Omental fat pad (tissue), 4 donors: ENCODE data around the gene TPPP. TPM values are rescaled to one million over a fixed set of nuclear protein-coding genes. Genes with fewer than 3 reads are reported as not detected.

Source experiments
- ATAC-seq: fragments of 150-250 bp; one replicate; pipeline ENCODE4 v1.9.1; 2016; ENCODE audit warnings: mild to moderate bottlenecking, moderate library complexity; ENCODE audit not compliant: low FRiP score
- DNase-seq: peaks from one replicate; pipeline ENCODE4 v3.0.0-alpha.2; 2019; ENCODE audit warnings: low spot score
- total RNA-seq, 4 donors: library from RNA; depleted of rRNA; stranded (reverse); fragments of >200 nt; gene quantifications; one replicate each; pipeline ENCODE4 v1.1.0, GENCODE V29; 2016
- TF ChIP-seq, protein P1 (sequence below), 3 donors: fragments of 450-650 bp; IDR thresholded peaks; one replicate each; pipeline ENCODE4 v1.5.1; 2016 to 2017; ENCODE audit warnings: antibody characterized with exemption in 3 of 3, mild to moderate bottlenecking in 3 of 3, moderate library complexity in 2 of 3

TPPP gene
- total RNA-seq, 4 donors from 2014 or later = 3.9 to 7.8 (median 5.5) TPM

DNA sequence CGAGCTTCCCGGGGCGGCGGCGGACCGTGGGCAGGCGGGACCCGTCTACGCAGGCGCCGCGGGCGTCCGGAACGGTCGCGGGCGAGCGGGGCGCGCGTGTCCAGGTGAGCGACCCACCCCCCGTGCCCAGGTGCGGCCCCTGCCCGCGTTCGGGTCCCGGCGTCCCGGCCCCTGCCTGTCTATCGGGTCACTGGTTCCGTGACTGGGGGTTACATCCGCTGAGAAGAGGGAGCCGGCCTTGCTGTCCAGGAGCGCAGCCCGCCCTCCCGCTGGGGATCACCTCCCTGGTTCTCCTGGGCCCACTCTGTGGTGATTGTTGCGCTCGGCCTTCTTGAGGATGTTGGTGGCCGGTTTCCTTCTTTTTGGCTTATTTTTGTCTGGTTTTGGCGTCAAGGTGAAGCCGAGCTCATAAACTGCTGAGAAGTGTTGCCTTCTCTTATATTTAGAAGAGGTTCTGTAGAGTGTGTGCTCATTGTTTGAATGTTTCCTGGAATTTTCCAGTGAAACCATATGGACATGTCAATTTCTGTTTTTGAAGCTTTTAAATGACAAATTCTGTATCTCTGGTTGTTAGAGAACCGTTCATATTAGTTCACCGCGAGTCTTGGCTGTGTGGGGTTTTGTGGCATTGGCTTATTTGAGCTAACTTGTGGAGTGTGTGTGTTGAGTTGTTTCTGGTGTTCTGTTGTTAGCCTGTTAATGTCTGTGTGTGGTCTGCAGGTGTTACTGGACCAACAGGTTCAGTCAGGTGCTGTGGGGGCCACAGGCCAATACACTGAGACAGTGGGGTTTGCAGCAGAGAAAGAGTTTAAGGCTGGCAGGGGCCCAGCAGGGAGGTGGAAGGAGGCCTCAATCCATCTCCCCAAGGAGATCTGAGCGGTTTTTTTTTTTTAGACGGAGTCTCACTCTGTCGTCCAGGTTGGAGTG lies 80.4 kb downstream of the TPPP start:
- peak; percentile 24 for ATAC-seq
- TF ChIP-seq, protein P1, sequence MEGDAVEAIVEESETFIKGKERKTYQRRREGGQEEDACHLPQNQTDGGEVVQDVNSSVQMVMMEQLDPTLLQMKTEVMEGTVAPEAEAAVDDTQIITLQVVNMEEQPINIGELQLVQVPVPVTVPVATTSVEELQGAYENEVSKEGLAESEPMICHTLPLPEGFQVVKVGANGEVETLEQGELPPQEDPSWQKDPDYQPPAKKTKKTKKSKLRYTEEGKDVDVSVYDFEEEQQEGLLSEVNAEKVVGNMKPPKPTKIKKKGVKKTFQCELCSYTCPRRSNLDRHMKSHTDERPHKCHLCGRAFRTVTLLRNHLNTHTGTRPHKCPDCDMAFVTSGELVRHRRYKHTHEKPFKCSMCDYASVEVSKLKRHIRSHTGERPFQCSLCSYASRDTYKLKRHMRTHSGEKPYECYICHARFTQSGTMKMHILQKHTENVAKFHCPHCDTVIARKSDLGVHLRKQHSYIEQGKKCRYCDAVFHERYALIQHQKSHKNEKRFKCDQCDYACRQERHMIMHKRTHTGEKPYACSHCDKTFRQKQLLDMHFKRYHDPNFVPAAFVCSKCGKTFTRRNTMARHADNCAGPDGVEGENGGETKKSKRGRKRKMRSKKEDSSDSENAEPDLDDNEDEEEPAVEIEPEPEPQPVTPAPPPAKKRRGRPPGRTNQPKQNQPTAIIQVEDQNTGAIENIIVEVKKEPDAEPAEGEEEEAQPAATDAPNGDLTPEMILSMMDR (IDR thresholded peaks at IDR 0.05) = no peak
- DNase-seq = no peak

DNA sequence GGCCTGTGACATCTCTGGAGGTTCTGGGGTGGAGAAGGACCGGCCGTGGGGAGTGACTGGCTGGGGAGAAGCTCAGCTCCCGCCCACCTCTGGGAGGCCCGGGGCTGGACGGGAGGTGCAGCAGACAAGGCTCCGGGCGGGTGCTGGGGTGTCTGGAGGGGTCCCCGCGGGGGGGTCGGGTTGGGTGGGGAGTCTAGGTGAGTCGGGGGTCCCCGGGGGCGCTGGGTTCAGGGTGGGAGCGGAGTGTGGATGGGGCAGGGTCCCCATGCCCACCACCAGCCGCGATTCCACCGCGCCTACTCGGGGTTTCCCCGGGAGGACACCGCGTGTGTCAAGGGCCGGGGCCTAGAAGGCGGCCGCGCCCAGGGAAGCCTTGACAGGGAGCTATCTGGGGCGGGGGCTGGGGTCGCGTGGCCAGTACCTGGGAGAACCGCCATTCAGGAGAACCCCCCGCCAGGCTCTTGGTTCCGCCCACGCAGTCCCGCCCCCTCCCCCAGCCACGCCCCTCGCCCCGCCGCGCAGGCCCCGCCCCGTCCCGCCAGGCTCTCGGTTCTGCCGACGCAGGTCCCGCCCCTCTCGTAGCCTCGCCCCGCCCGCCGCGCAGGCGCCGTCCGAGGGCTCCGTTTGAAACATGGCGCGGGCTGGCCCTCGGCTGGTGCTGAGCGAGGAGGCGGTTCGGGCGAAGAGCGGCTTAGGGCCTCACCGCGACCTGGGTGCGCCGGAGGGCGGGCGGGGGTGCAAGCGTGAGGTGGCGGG lies 81.2 kb downstream of the TPPP start, which contains the start of gene CEP72:
CEP72 (plus strand) TSS at position 610 of the 756 bp plus-strand sequence; CDS start at position 632, 22 bp downstream.
- DNase-seq (peak; percentile 56), ATAC-seq (peak; percentile 93)
- TF ChIP-seq, protein P1 (IDR thresholded peaks at IDR 0.05) = no peak

DNA sequence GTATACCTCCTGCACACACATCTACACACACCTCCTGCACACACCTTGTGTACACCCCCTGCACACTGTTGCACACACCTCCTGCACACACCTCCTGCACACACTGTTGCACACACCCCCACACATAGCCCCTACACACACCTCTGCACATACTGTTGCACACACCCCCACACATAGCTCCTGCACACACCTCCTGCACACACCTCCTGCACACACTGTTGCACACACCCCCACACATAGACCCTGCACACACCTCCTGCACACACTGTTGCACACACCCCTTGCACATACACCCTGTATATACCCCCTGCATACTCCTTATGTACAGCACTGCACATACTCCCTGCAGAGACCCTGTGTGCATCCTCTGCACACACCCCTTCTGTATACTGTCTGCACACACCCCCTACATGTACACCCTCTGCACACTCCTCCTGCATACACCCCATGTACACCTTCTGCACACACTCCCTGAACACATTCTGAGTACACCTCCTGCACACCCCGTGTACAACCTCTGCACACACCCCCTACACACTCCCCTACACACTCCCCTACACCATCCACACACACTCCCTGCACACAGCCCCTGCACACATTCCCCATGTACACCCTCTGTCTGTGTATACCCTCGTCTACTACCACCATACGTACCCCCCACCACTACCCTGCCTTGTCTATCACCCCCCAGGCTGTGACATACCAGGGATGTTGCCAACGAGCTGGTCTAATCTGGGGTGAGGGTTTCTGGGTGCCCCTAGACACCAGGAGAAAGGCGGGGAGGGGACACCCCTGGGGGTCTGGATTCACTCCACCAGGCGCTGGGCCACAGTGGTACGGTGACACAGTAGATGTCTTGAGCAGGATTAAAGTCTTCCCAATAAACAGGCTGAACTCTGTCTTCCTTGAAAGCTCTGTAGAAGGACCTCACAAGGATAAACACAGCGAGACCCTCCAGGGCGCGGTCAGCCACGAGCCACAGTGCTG lies 82.1 kb downstream of the TPPP start:
- DNase-seq (no peak), ATAC-seq (no peak)
- TF ChIP-seq, protein P1 (IDR thresholded peaks at IDR 0.05) = no peak

DNA sequence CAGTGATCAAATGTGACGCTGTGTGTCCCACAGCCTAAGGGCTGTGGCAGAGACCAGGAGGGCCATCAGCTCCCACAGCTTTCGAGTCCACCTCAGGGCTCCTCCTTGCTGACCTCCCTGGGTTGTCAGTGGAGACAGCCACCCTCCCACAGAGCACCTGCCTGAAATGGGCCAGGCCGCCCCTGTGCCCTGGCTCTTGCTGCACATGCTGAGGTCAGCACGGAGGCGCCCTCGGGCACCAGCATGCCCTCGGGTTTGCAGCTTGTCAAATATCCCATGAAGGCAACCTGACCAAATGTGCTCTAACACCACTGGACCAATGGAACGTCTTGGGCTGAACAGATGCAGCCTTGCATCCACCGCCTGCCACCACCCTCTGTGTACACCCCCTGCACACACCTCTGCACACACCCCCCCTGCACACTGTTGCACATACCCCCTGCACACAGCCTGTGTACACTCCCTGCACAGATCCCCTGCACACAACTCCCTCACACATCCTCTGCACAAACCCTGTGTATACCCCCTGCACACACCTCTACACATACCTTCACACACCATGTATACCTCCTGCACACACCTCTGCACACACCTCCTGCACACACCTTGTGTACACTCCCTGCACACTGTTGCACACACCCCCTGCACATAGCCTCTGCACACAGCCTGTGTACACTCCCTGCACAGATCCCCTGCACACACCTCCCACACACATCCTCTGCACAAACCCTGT lies 83.0 kb downstream of the TPPP start:
- TF ChIP-seq, protein P1 (IDR thresholded peaks at IDR 0.05) = no peak
- no peak for ATAC-seq
- DNase-seq = no peak

Other genes with a start within 250 kb of the TPPP start
- 1 to 10 TPM; 1.0 to 4.3 (median 1.7) TPM for gene SLC9A3, start 168.9 kb downstream of the TPPP start, total RNA-seq
- gene CEP72, start 81.0 kb downstream of the TPPP start, total RNA-seq = 1 to 10 TPM; 1.1 to 2.0 (median 1.7) TPM
- gene ZDHHC11B, start 91.4 kb upstream of the TPPP start, total RNA-seq = 1 to 10 TPM; 1.1 to 5.5 (median 3.5) TPM
- gene ZDHHC11, start 157.6 kb upstream of the TPPP start, total RNA-seq = 1 to 10 TPM; 2.4 to 5.8 (median 4.8) TPM
- gene BRD9, start 199.4 kb upstream of the TPPP start, total RNA-seq = 10 to 100 TPM; 24.0 to 53.2 (median 36.7) TPM
- gene TRIP13, start 199.5 kb upstream of the TPPP start, total RNA-seq = 1 to 10 TPM in 1 of 4 donors, under 1 TPM in 3; 0.79 to 3.0 (median 0.93) TPM